ENCODE results near the gene MAP2K7.

Gene MAP2K7

GRCh38 chr19:7902796-7903243 lies 857 bp upstream of the MAP2K7 start:
- TF ChIP-seq CTCF (IDR thresholded peaks at IDR 0.05; ENCODE audit: extremely low read depth, missing control alignments): no peak
- no peak for DNase-seq (ENCODE audit: low spot score)

- DNase-seq (ENCODE audit: low spot score): peak; percentile 88
- TF ChIP-seq CTCF (IDR thresholded peaks at IDR 0.05; ENCODE audit: extremely low read depth, missing control alignments): no peak
Measured at GRCh38 chr19:7904074-7905020, 670 bp downstream of the MAP2K7 start.

GRCh38 chr19:7905268-7905667 lies 1.6 kb downstream of the MAP2K7 start:
- no peak for TF ChIP-seq CTCF (IDR thresholded peaks at IDR 0.05; ENCODE audit: extremely low read depth, missing control alignments)
- DNase-seq (ENCODE audit: low spot score): no peak

GRCh38 chr19:7905859-7906258 lies 2.2 kb downstream of the MAP2K7 start:
- no peak for DNase-seq (ENCODE audit: low spot score)
- no peak for TF ChIP-seq CTCF (IDR thresholded peaks at IDR 0.05; ENCODE audit: extremely low read depth, missing control alignments)

- TF ChIP-seq CTCF (IDR thresholded peaks at IDR 0.05; ENCODE audit: extremely low read depth, missing control alignments): no peak
- DNase-seq (ENCODE audit: low spot score): no peak
Measured at GRCh38 chr19:7907122-7907521, 3.4 kb downstream of the MAP2K7 start.

GRCh38 chr19:7907544-7907943 lies 3.9 kb downstream of the MAP2K7 start:
- no peak for TF ChIP-seq CTCF (IDR thresholded peaks at IDR 0.05; ENCODE audit: extremely low read depth, missing control alignments)
- no peak for DNase-seq (ENCODE audit: low spot score)

- DNase-seq (ENCODE audit: low spot score): no peak
- TF ChIP-seq CTCF (IDR thresholded peaks at IDR 0.05; ENCODE audit: extremely low read depth, missing control alignments): no peak
Measured at GRCh38 chr19:7908078-7908699, 4.5 kb downstream of the MAP2K7 start.

All from GM20000 (cell line).